Measurements from ENCODE around the gene KCP.
A peak's percentile ranks its signal among the peaks of the same experiment; 100 is the strongest.

Gene KCP

GRCh38 chr7:128838109-128838779 lies 72.3 kb downstream of the KCP start:
- Histone ChIP-seq H3K18ac (ENCODE audit: low read depth in 1 of 2, low read length in 2 of 2) (no peak overlapping the region), H2BK12ac (ENCODE audit: low read length in 2 of 2) (no peak overlapping the region), H3K23ac (ENCODE audit: low read length in 2 of 2) (no peak overlapping the region), H3K4me3 (ENCODE audit: insufficient read depth in 1 of 2, low read depth in 1 of 2, low read length in 2 of 2) (no peak overlapping the region), H3K9me3 (ENCODE audit: control insufficient read depth, low read length) (no peaks in the 10 kb centered on the region), H3K79me1 (replicated peaks; ENCODE audit: low read length, poor library complexity, severe bottlenecking) (peaks cover 42% of the 10 kb centered on the region), H3K9ac (ENCODE audit: low read length) (no peak overlapping the region), H3K4ac (ENCODE audit: low read depth in 1 of 2, low read length in 2 of 2) (no peak overlapping the region), H3K27me3 (ENCODE audit: control insufficient read depth in 1 of 2, insufficient read depth in 1 of 2, low read length in 2 of 2) (no peaks in the 10 kb centered on the region), H2AK5ac (ENCODE audit: low read length, severe bottlenecking) (no peak overlapping the region), H4K91ac (ENCODE audit: low read length) (no peak overlapping the region), H3K4me2 (ENCODE audit: low read length, poor library complexity, severe bottlenecking) (no peak overlapping the region), H3K36me3 (ENCODE audit: control insufficient read depth in 1 of 2, insufficient read depth in 2 of 2, low read depth in 1 of 2, low read length in 2 of 2) (peaks cover 80 to 82% of the 10 kb centered on the region in 2 experiments), H2BK5ac (ENCODE audit: low read depth, low read length, poor library complexity, severe bottlenecking) (no peak overlapping the region), H2AFZ (ENCODE audit: low read depth, low read length) (no peak overlapping the region), H4K8ac (ENCODE audit: low read length) (no peak overlapping the region), H3K14ac (ENCODE audit: low read length in 2 of 2) (no peak overlapping the region), H2BK120ac (ENCODE audit: low read depth, low read length) (no peak overlapping the region), H2BK15ac (ENCODE audit: low read depth, poor library complexity, severe bottlenecking) (no peak overlapping the region), H3K4me1 (ENCODE audit: control insufficient read depth, insufficient read depth, low read depth, low read length) (peaks cover 16% of the 10 kb centered on the region), H3K27ac (ENCODE audit: low read length, poor library complexity, severe bottlenecking) (no peak overlapping the region)
- 97% methylated on average over 22 of the region's 22 CpGs for WGBS
- no peak for DNase-seq

GRCh38 chr7:128837521-128837921 lies 73.0 kb downstream of the KCP start:
- H3K79me1 ChIP-seq (replicated peaks; ENCODE audit: low read length, poor library complexity, severe bottlenecking) = peaks cover 40% of the 10 kb centered on the region
- no peak overlapping the region for H3K4me2 ChIP-seq (ENCODE audit: low read length, poor library complexity, severe bottlenecking)
- peaks cover 73 to 75% of the 10 kb centered on the region in 2 experiments for H3K36me3 ChIP-seq (ENCODE audit: control insufficient read depth in 1 of 2, insufficient read depth in 2 of 2, low read depth in 1 of 2, low read length in 2 of 2)
- no peak overlapping the region for H2BK15ac ChIP-seq (ENCODE audit: low read depth, poor library complexity, severe bottlenecking)
- no peak overlapping the region for H3K14ac ChIP-seq (ENCODE audit: low read length in 2 of 2)
- H2AK5ac ChIP-seq (ENCODE audit: low read length, severe bottlenecking) = no peak overlapping the region
- no peak overlapping the region for H3K27ac ChIP-seq (ENCODE audit: low read length, poor library complexity, severe bottlenecking)
- H2BK12ac ChIP-seq (ENCODE audit: low read length in 2 of 2) = no peak overlapping the region
- H3K9me3 ChIP-seq (ENCODE audit: control insufficient read depth, low read length) = no peaks in the 10 kb centered on the region
- no peak overlapping the region for H2AFZ ChIP-seq (ENCODE audit: low read depth, low read length)
- peaks cover 23% of the 10 kb centered on the region for H3K4me1 ChIP-seq (ENCODE audit: control insufficient read depth, insufficient read depth, low read depth, low read length)
- H4K8ac ChIP-seq (ENCODE audit: low read length) = no peak overlapping the region
- H3K18ac ChIP-seq (ENCODE audit: low read depth in 1 of 2, low read length in 2 of 2) = no peak overlapping the region
- H3K9ac ChIP-seq (ENCODE audit: low read length) = no peak overlapping the region
- no peak overlapping the region for H3K23ac ChIP-seq (ENCODE audit: low read length in 2 of 2)
- DNase-seq = no peak
- H3K4me3 ChIP-seq (ENCODE audit: insufficient read depth in 1 of 2, low read depth in 1 of 2, low read length in 2 of 2) = no peak overlapping the region
- H2BK5ac ChIP-seq (ENCODE audit: low read depth, low read length, poor library complexity, severe bottlenecking) = no peak overlapping the region
- H4K91ac ChIP-seq (ENCODE audit: low read length) = no peak overlapping the region
- H2BK120ac ChIP-seq (ENCODE audit: low read depth, low read length) = no peak overlapping the region
- H3K4ac ChIP-seq (ENCODE audit: low read depth in 1 of 2, low read length in 2 of 2) = no peak overlapping the region
- no peaks in the 10 kb centered on the region for H3K27me3 ChIP-seq (ENCODE audit: control insufficient read depth in 1 of 2, insufficient read depth in 1 of 2, low read length in 2 of 2)
- WGBS = 98% methylated on average over 16 of the region's 16 CpGs

- Histone ChIP-seq H3K4me1 (ENCODE audit: control insufficient read depth, insufficient read depth, low read depth, low read length) (peaks cover 30% of the 10 kb centered on the region), H3K4me2 (ENCODE audit: low read length, poor library complexity, severe bottlenecking) (no peak overlapping the region), H2AFZ (ENCODE audit: low read depth, low read length) (no peak overlapping the region), H3K36me3 (ENCODE audit: control insufficient read depth in 1 of 2, insufficient read depth in 2 of 2, low read depth in 1 of 2, low read length in 2 of 2) (peaks cover 68% of the 10 kb centered on the region in 2 experiments), H3K9ac (ENCODE audit: low read length) (peak overlapping the region; percentile 76), H3K9me3 (ENCODE audit: control insufficient read depth, low read length) (no peaks in the 10 kb centered on the region), H3K27ac (ENCODE audit: low read length, poor library complexity, severe bottlenecking) (no peak overlapping the region), H3K27me3 (ENCODE audit: control insufficient read depth in 1 of 2, insufficient read depth in 1 of 2, low read length in 2 of 2) (no peaks in the 10 kb centered on the region), H3K23ac (ENCODE audit: low read length in 2 of 2) (no peak overlapping the region), H4K8ac (ENCODE audit: low read length) (no peak overlapping the region), H2BK120ac (ENCODE audit: low read depth, low read length) (no peak overlapping the region), H3K18ac (ENCODE audit: low read depth in 1 of 2, low read length in 2 of 2) (no peak overlapping the region), H2BK12ac (ENCODE audit: low read length in 2 of 2) (no peak overlapping the region), H2BK15ac (ENCODE audit: low read depth, poor library complexity, severe bottlenecking) (no peak overlapping the region), H3K4ac (ENCODE audit: low read depth in 1 of 2, low read length in 2 of 2) (no peak overlapping the region), H2AK5ac (ENCODE audit: low read length, severe bottlenecking) (no peak overlapping the region), H3K79me1 (replicated peaks; ENCODE audit: low read length, poor library complexity, severe bottlenecking) (peaks cover 35% of the 10 kb centered on the region), H2BK5ac (ENCODE audit: low read depth, low read length, poor library complexity, severe bottlenecking) (no peak overlapping the region), H3K14ac (ENCODE audit: low read length in 2 of 2) (no peak overlapping the region), H3K4me3 (ENCODE audit: insufficient read depth in 1 of 2, low read depth in 1 of 2, low read length in 2 of 2) (no peak overlapping the region), H4K91ac (ENCODE audit: low read length) (no peak overlapping the region)
- WGBS = 93% methylated on average over 9 of the region's 14 CpGs
- no peak for DNase-seq
Observed at GRCh38 chr7:128836729-128837348, 73.7 kb downstream of the KCP start.

- Histone ChIP-seq H3K23ac (ENCODE audit: low read length in 2 of 2) (no peak overlapping the region), H3K4me2 (ENCODE audit: low read length, poor library complexity, severe bottlenecking) (no peak overlapping the region), H4K91ac (ENCODE audit: low read length) (no peak overlapping the region), H3K14ac (ENCODE audit: low read length in 2 of 2) (no peak overlapping the region), H3K9ac (ENCODE audit: low read length) (peak overlapping the region; percentile 76), H2BK15ac (ENCODE audit: low read depth, poor library complexity, severe bottlenecking) (no peak overlapping the region), H2AK5ac (ENCODE audit: low read length, severe bottlenecking) (no peak overlapping the region), H2BK120ac (ENCODE audit: low read depth, low read length) (no peak overlapping the region), H2BK5ac (ENCODE audit: low read depth, low read length, poor library complexity, severe bottlenecking) (no peak overlapping the region), H2BK12ac (ENCODE audit: low read length in 2 of 2) (no peak overlapping the region), H3K4me3 (ENCODE audit: insufficient read depth in 1 of 2, low read depth in 1 of 2, low read length in 2 of 2) (no peak overlapping the region), H3K18ac (ENCODE audit: low read depth in 1 of 2, low read length in 2 of 2) (no peak overlapping the region), H3K9me3 (ENCODE audit: control insufficient read depth, low read length) (no peaks in the 10 kb centered on the region), H3K36me3 (ENCODE audit: control insufficient read depth in 1 of 2, insufficient read depth in 2 of 2, low read depth in 1 of 2, low read length in 2 of 2) (peaks cover 60 to 62% of the 10 kb centered on the region in 2 experiments), H3K27me3 (ENCODE audit: control insufficient read depth in 1 of 2, insufficient read depth in 1 of 2, low read length in 2 of 2) (no peaks in the 10 kb centered on the region), H3K79me1 (replicated peaks; ENCODE audit: low read length, poor library complexity, severe bottlenecking) (peaks cover 35% of the 10 kb centered on the region), H3K4me1 (ENCODE audit: control insufficient read depth, insufficient read depth, low read depth, low read length) (peaks cover 36% of the 10 kb centered on the region), H3K4ac (ENCODE audit: low read depth in 1 of 2, low read length in 2 of 2) (no peak overlapping the region), H4K8ac (ENCODE audit: low read length) (no peak overlapping the region), H2AFZ (ENCODE audit: low read depth, low read length) (no peak overlapping the region), H3K27ac (ENCODE audit: low read length, poor library complexity, severe bottlenecking) (no peak overlapping the region)
- 88% methylated on average over 14 of the region's 14 CpGs for WGBS
- no peak for DNase-seq
Observed at GRCh38 chr7:128835790-128836641, 74.5 kb downstream of the KCP start.
